ENCODE measurements around the gene GALNT15. TPM values are rescaled to one million over a fixed set of nuclear protein-coding genes. Genes with fewer than 3 reads are reported as not detected.

Gene GALNT15
- total RNA-seq, 1 experiment from 2014 or later = not detected

DNA sequence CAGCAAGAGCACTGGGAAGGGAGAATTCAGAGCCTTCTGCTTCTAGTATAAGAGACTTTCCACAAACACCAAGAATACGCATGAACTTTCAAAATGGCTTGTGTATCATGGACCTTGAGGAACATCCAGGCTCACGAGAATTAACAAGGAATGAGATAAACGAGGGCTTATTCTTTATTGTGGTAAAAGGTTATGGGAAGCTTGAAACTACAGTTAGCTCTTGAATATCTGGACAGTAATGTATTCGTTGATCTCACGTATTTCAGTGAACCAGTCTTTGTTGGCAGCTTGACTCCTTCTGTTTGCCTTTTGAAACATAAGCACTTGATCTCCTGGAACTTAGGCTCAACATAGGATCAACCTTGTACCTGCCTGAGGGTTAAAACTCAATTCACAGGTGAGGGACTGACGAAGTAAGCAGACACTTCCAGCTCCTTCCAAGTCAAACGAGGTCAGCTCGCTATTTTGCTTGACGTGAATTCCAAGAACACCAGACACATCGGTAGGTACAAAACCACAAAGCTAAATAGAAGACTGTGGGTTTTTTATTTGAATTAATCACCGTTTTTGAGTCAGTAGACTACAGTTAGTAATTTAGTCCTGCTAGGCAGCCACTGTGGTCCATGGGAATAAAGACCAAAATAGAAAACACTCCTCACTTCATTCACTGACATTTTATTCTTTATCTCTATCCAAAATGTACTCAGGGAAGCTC is 30.8 kb downstream of the GALNT15 start:
- H3K9me3 ChIP-seq (ENCODE audit: low read length) = no peaks in the 10 kb centered on the region; the same call in 1 of the 2 replicates
- no peak overlapping the region for H3K4me2 ChIP-seq (ENCODE audit: low read depth, low read length, poor library complexity, severe bottlenecking)

DNA sequence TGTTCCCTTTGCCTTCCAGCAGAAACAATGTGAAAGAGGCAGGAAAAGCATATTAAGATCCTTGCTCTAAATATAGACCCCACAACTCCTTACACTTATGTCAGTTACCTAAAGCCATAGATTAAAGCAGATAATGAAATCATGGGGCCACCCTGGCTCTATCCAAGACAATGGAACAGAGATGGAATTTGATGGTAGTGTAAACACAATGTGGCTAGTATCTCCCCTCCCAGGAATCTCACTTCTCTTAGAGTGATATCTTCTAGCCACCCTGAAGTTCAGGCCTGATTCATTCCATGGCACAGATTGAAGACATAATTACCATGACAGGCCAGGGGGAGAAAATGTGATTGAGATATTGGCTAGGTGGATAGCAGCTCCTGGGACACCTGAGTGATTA is 32.6 kb downstream of the GALNT15 start:
- H3K4me3 ChIP-seq (ENCODE audit: low read length) = no peak overlapping the region
- DNase-seq = no peak
- no peaks in the 10 kb centered on the region; the same call in 1 of the 2 replicates for H3K36me3 ChIP-seq (ENCODE audit: insufficient read depth, low read length)
- no peaks in the 10 kb centered on the region for H3K9me2 ChIP-seq (replicated peaks; ENCODE audit: insufficient read depth, low read length)
- no peaks in the 10 kb centered on the region for H3K79me2 ChIP-seq (ENCODE audit: low read length)
- no peaks in the 10 kb centered on the region for H3K9me3 ChIP-seq (ENCODE audit: low read length)
- no peaks in the 10 kb centered on the region for H3K27me3 ChIP-seq (ENCODE audit: low read length)
- H3K4me2 ChIP-seq (ENCODE audit: low read depth, low read length, poor library complexity, severe bottlenecking) = no peak overlapping the region
- H4K20me1 ChIP-seq (ENCODE audit: insufficient read depth, low read depth, low read length) = no peaks in the 10 kb centered on the region
- H3K9ac ChIP-seq (ENCODE audit: low read length) = no peak overlapping the region
- no peak overlapping the region for H2AFZ ChIP-seq (ENCODE audit: low read length)
- H3K27ac ChIP-seq (ENCODE audit: low read length) = no peak overlapping the region
- H3K4me1 ChIP-seq (ENCODE audit: low read length) = peaks cover 33% of the 10 kb centered on the region

More for the DNA sequence above, 30.8 kb downstream of the GALNT15 start:
- Histone ChIP-seq H3K9me2 (replicated peaks; ENCODE audit: insufficient read depth, low read length) (no peaks in the 10 kb centered on the region), H3K4me3 (ENCODE audit: low read length) (no peak overlapping the region), H3K27ac (ENCODE audit: low read length) (no peak overlapping the region), H2AFZ (ENCODE audit: low read length) (no peak overlapping the region), H3K79me2 (ENCODE audit: low read length) (no peaks in the 10 kb centered on the region), H4K20me1 (ENCODE audit: insufficient read depth, low read depth, low read length) (no peaks in the 10 kb centered on the region), H3K27me3 (ENCODE audit: low read length) (no peaks in the 10 kb centered on the region), H3K36me3 (ENCODE audit: insufficient read depth, low read length) (peaks cover 4% of the 10 kb centered on the region; the same call in 1 of the 2 replicates), H3K9ac (ENCODE audit: low read length) (no peak overlapping the region), H3K4me1 (ENCODE audit: low read length) (peaks cover 41% of the 10 kb centered on the region)
- no peak for DNase-seq

DNA sequence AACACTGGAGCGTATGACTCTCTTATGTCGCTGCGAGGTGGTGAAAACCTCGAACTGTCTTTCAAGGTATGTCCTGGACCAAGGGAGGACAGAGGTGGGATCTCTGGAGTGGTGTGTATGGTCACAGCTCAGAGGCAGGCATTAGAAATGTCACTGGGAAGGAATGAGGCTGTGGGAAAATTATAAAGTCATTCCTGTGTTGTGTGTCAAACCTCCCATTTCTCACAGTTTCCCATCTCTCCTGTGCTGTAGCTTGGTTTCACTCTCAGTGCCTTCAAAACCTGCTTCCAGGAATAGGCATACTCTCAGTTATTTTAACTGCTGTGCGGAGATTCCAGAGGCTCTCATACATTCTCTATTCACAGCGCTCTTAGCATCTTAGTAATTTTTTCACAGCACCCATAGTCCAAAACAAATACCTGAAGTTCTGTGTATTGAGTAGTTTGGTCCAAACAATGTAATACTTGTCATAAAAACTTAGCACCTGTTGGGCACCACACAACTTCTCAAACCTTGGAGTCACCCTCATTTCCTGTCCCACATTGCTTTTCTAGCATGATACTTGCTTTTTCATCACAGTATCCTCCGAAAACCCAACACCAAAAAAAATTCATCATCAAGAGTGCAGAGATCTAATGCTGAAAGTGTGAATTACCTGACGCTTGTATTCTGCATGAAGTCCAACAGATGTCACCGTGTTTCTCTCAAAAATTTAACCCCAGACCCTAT is 36.9 kb downstream of the GALNT15 start:
- no peak overlapping the region for H3K4me2 ChIP-seq (ENCODE audit: low read depth, low read length, poor library complexity, severe bottlenecking)
- no peak overlapping the region for H3K9ac ChIP-seq (ENCODE audit: low read length)

DNA sequence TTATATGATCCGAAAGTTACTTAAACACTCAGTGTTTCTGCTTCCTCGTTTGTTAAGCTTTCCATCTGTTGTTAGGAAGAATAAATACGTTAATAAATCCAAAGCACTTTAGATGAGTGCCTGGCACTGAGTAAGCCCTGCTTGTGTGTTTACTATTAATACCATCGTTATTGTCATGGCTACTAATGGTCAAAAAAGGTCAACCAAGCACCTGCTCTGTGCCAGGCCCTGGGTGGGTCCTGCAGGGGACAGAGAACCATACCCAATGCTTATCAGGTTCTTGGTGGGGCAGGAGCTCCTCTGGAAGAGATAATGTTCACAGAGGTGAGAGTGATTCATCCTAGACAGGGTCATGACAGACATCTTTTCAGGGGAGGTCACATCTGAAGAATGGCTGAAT is 39.9 kb downstream of the GALNT15 start:
- Histone ChIP-seq H4K20me1 (ENCODE audit: insufficient read depth, low read depth, low read length) (no peaks in the 10 kb centered on the region), H3K4me1 (ENCODE audit: low read length) (peaks cover 9% of the 10 kb centered on the region), H3K79me2 (ENCODE audit: low read length) (no peaks in the 10 kb centered on the region), H3K9ac (ENCODE audit: low read length) (no peak overlapping the region), H3K27ac (ENCODE audit: low read length) (no peak overlapping the region), H3K9me2 (replicated peaks; ENCODE audit: insufficient read depth, low read length) (no peaks in the 10 kb centered on the region), H3K27me3 (ENCODE audit: low read length) (no peaks in the 10 kb centered on the region), H3K4me3 (ENCODE audit: low read length) (no peak overlapping the region), H3K4me2 (ENCODE audit: low read depth, low read length, poor library complexity, severe bottlenecking) (no peak overlapping the region), H3K36me3 (ENCODE audit: insufficient read depth, low read length) (no peaks in the 10 kb centered on the region), H3K9me3 (ENCODE audit: low read length) (no peaks in the 10 kb centered on the region), H2AFZ (ENCODE audit: low read length) (no peak overlapping the region)
- no peak for DNase-seq

More for the DNA sequence above, 36.9 kb downstream of the GALNT15 start:
- Histone ChIP-seq H3K4me3 (ENCODE audit: low read length) (no peak overlapping the region), H3K27me3 (ENCODE audit: low read length) (no peaks in the 10 kb centered on the region), H3K4me1 (ENCODE audit: low read length) (peaks cover 19% of the 10 kb centered on the region), H2AFZ (ENCODE audit: low read length) (no peak overlapping the region), H3K9me2 (replicated peaks; ENCODE audit: insufficient read depth, low read length) (no peaks in the 10 kb centered on the region), H3K79me2 (ENCODE audit: low read length) (no peaks in the 10 kb centered on the region), H3K36me3 (ENCODE audit: insufficient read depth, low read length) (no peaks in the 10 kb centered on the region), H3K27ac (ENCODE audit: low read length) (no peak overlapping the region), H4K20me1 (ENCODE audit: insufficient read depth, low read depth, low read length) (no peaks in the 10 kb centered on the region), H3K9me3 (ENCODE audit: low read length) (no peaks in the 10 kb centered on the region)
- DNase-seq = no peak

DNA sequence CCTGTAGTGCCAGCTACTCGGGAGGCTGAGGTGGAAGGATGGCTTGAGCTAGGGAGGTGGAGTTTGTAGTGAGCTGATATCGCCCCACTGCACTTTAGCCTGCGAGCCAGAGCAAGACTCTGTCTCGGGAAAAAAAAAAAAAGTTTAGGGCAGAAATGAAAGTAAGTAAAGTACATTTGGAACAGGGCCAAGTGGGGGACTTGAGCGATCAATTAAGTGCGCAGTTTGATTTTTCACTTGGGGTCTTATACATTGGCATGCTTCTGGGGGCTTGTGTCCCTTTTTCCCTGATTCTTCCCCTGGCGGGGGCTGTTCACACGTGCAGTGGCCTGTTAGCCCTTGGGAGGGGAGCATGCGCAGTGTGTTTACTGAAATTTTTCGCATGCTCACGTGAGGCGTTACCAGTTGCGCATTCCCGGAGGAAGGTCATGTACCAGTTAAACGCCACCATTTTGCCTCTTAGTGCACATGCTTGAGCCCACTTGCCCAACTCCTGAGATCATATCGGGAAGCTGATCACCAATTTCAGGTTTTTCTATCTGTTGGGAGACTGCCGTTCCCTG is 42.0 kb downstream of the GALNT15 start:
- H3K79me2 ChIP-seq (ENCODE audit: low read length) = no peaks in the 10 kb centered on the region
- H3K4me1 ChIP-seq (ENCODE audit: low read length) = peaks cover 11% of the 10 kb centered on the region
- no peak overlapping the region for H3K4me3 ChIP-seq (ENCODE audit: low read length)
- no peaks in the 10 kb centered on the region for H4K20me1 ChIP-seq (ENCODE audit: insufficient read depth, low read depth, low read length)
- no peaks in the 10 kb centered on the region for H3K36me3 ChIP-seq (ENCODE audit: insufficient read depth, low read length)
- H3K27me3 ChIP-seq (ENCODE audit: low read length) = no peaks in the 10 kb centered on the region
- no peak for DNase-seq
- H3K9me3 ChIP-seq (ENCODE audit: low read length) = no peaks in the 10 kb centered on the region
- no peak overlapping the region for H2AFZ ChIP-seq (ENCODE audit: low read length)
- H3K9ac ChIP-seq (ENCODE audit: low read length) = no peak overlapping the region
- no peak overlapping the region for H3K27ac ChIP-seq (ENCODE audit: low read length)
- no peaks in the 10 kb centered on the region for H3K9me2 ChIP-seq (replicated peaks; ENCODE audit: insufficient read depth, low read length)
- H3K4me2 ChIP-seq (ENCODE audit: low read depth, low read length, poor library complexity, severe bottlenecking) = no peak overlapping the region

DNA sequence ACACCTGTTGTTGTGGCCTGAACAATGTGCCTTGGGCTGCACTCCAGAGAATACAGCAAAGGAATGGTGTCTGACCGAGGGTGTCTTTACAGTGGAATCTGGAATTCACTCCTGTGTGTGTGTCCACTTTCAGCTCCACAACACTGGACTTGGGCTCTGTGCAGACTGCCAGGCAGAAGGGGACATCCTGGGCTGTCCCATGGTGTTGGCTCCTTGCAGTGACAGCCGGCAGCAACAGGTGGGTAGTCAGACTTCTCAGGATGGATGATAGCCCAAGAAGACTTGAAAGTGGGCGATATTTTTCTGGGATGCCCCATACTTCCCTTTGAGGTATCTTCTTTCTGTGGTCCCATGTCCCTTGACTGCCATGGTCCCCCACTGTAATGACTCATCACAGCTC is 45.3 kb downstream of the GALNT15 start:
- Histone ChIP-seq H3K27ac (ENCODE audit: low read length) (no peak overlapping the region), H3K27me3 (ENCODE audit: low read length) (no peaks in the 10 kb centered on the region), H3K4me1 (ENCODE audit: low read length) (peaks cover 39% of the 10 kb centered on the region), H3K36me3 (ENCODE audit: insufficient read depth, low read length) (no peaks in the 10 kb centered on the region), H3K9ac (ENCODE audit: low read length) (no peak overlapping the region), H3K4me3 (ENCODE audit: low read length) (no peak overlapping the region), H3K9me3 (ENCODE audit: low read length) (no peaks in the 10 kb centered on the region), H3K9me2 (replicated peaks; ENCODE audit: insufficient read depth, low read length) (no peaks in the 10 kb centered on the region), H3K79me2 (ENCODE audit: low read length) (no peaks in the 10 kb centered on the region), H4K20me1 (ENCODE audit: insufficient read depth, low read depth, low read length) (no peaks in the 10 kb centered on the region), H3K4me2 (ENCODE audit: low read depth, low read length, poor library complexity, severe bottlenecking) (no peak overlapping the region), H2AFZ (ENCODE audit: low read length) (no peak overlapping the region)
- no peak for DNase-seq

DNA sequence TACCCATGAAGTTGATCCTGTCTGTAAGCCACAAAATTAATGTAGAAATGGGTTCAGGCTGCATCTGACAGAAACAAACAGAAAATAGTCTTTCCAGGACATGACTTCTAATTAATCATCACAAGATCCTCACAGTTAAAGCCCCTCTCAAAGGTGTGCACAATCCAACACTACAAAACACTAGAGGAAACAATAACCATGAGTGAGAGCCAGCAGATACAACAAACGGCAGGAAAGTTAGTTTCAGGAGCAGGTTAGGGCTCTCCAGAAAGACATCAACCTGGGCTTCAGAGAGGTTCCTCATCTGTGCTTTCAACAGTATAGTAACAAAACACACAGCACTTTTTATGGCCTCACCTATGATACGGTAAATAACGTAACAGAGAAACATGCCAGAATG is 47.5 kb downstream of the GALNT15 start:
- H3K4me1 ChIP-seq (ENCODE audit: low read length) = peaks cover 33% of the 10 kb centered on the region
- no peak overlapping the region for H3K4me2 ChIP-seq (ENCODE audit: low read depth, low read length, poor library complexity, severe bottlenecking)
- H3K27me3 ChIP-seq (ENCODE audit: low read length) = no peaks in the 10 kb centered on the region
- no peak for DNase-seq
- H4K20me1 ChIP-seq (ENCODE audit: insufficient read depth, low read depth, low read length) = no peaks in the 10 kb centered on the region
- H3K27ac ChIP-seq (ENCODE audit: low read length) = peak overlapping the region; percentile 46; the same call in 1 of the 2 replicates
- H3K36me3 ChIP-seq (ENCODE audit: insufficient read depth, low read length) = no peaks in the 10 kb centered on the region
- no peaks in the 10 kb centered on the region for H3K9me2 ChIP-seq (replicated peaks; ENCODE audit: insufficient read depth, low read length)
- H3K9me3 ChIP-seq (ENCODE audit: low read length) = no peaks in the 10 kb centered on the region
- H3K4me3 ChIP-seq (ENCODE audit: low read length) = no peak overlapping the region
- H2AFZ ChIP-seq (ENCODE audit: low read length) = no peak overlapping the region
- H3K9ac ChIP-seq (ENCODE audit: low read length) = no peak overlapping the region
- no peaks in the 10 kb centered on the region for H3K79me2 ChIP-seq (ENCODE audit: low read length)

DNA sequence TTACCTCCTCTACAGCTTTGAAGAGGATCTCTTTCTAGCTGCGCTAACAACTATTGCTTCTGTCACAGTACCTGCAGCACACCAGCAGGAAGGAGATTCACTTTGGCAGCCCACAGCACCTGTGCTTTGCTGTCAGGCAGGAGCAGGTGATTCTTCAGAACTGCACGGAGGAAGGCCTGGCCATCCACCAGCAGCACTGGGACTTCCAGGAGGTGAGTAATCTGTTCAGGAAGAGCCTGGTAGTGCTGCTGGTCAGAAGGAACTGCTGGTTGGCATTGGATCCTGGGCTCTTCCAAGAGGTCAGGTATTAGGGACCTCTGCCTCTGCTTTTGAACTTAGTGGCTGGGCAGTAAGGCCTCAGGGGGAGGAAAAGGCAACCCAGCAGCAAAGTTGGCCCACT is 48.1 kb downstream of the GALNT15 start:
- no peaks in the 10 kb centered on the region for H4K20me1 ChIP-seq (ENCODE audit: insufficient read depth, low read depth, low read length)
- peaks cover 33% of the 10 kb centered on the region for H3K4me1 ChIP-seq (ENCODE audit: low read length)
- H2AFZ ChIP-seq (ENCODE audit: low read length) = peak overlapping the region; percentile 35; the same call in 1 of the 2 replicates
- no peak overlapping the region for H3K4me3 ChIP-seq (ENCODE audit: low read length)
- no peaks in the 10 kb centered on the region for H3K27me3 ChIP-seq (ENCODE audit: low read length)
- peak overlapping the region; percentile 46 for H3K27ac ChIP-seq (ENCODE audit: low read length)
- H3K9ac ChIP-seq (ENCODE audit: low read length) = peak overlapping the region; percentile 38; the same call in 1 of the 2 replicates
- no peaks in the 10 kb centered on the region for H3K9me2 ChIP-seq (replicated peaks; ENCODE audit: insufficient read depth, low read length)
- H3K4me2 ChIP-seq (ENCODE audit: low read depth, low read length, poor library complexity, severe bottlenecking) = peak overlapping the region; percentile 15
- H3K79me2 ChIP-seq (ENCODE audit: low read length) = no peaks in the 10 kb centered on the region
- no peak for DNase-seq
- H3K9me3 ChIP-seq (ENCODE audit: low read length) = no peaks in the 10 kb centered on the region
- no peaks in the 10 kb centered on the region for H3K36me3 ChIP-seq (ENCODE audit: insufficient read depth, low read length)
